Endodermal cell (in vitro differentiated cells): Measurements from ENCODE around the gene ENAM. TPM values are rescaled to one million over a fixed set of nuclear protein-coding genes. Genes with fewer than 3 reads are reported as not detected.

Experiments
- DNase-seq: peaks from one replicate; pipeline ENCODE4 v3.0.0-alpha.2; 2017
- H3K27ac ChIP-seq: 2 replicates; pipeline ENCODE4 v1.5.1; 2013; ENCODE audit warnings: mild to moderate bottlenecking, low read depth, low read length, moderate library complexity
- H3K27me3 ChIP-seq: 2 replicates; pipeline ENCODE4 v1.6.1; 2013; ENCODE audit warnings: mild to moderate bottlenecking, low read length, moderate library complexity; ENCODE audit not compliant: insufficient read depth, control insufficient read depth, poor library complexity, severe bottlenecking
- H3K36me3 ChIP-seq: 2 replicates; pipeline ENCODE4 v1.7.0; 2013; ENCODE audit warnings: mild to moderate bottlenecking, low read length, moderate library complexity; ENCODE audit not compliant: control insufficient read depth, insufficient read depth
- H3K4me1 ChIP-seq: one replicate; pipeline ENCODE4 v1.7.0; 2013; ENCODE audit warnings: low read length; ENCODE audit not compliant: control insufficient read depth, insufficient read depth
- H3K4me3 ChIP-seq: 2 replicates; pipeline ENCODE4 v1.5.1; 2013; ENCODE audit warnings: mild to moderate bottlenecking, low read length, moderate library complexity
- H3K9ac ChIP-seq: 2 replicates; pipeline ENCODE4 v1.6.1; 2013; ENCODE audit warnings: mild to moderate bottlenecking, low read length, moderate library complexity; ENCODE audit not compliant: poor library complexity, severe bottlenecking; ENCODE audit errors: extremely low read depth
- H3K9me3 ChIP-seq: 2 replicates; pipeline ENCODE4 v1.6.1; 2013; ENCODE audit warnings: mild to moderate bottlenecking, low read length, moderate library complexity; ENCODE audit not compliant: control insufficient read depth
- H3K27ac Mint-ChIP-seq: 2 replicates; pipeline ENCODE4 v1.8.0; 2020; ENCODE audit warnings: mixed read lengths
- H3K27me3 Mint-ChIP-seq: 2 replicates; pipeline ENCODE4 v1.8.0; 2021; ENCODE audit warnings: mild to moderate bottlenecking, mixed read lengths; ENCODE audit not compliant: insufficient read depth
- H3K36me3 Mint-ChIP-seq: 2 replicates; pipeline ENCODE4 v1.8.0; 2020; ENCODE audit warnings: low read depth, mixed read lengths
- H3K4me1 Mint-ChIP-seq: 2 replicates; pipeline ENCODE4 v1.8.0; 2020; ENCODE audit warnings: mixed read lengths
- H3K4me3 Mint-ChIP-seq: 2 replicates; pipeline ENCODE4 v1.8.0; 2020; ENCODE audit warnings: mild to moderate bottlenecking, moderate library complexity, mixed read lengths
- H3K9me3 Mint-ChIP-seq: 2 replicates; pipeline ENCODE4 v1.8.0; 2020; ENCODE audit warnings: mild to moderate bottlenecking, mixed read lengths
- CTCF ChIP-seq: fragments of 200-600 bp; sonication (generic); conservative IDR thresholded peaks from 2 replicates; pipeline ENCODE4 v1.5.0; 2021; ENCODE audit warnings: antibody characterized with exemption, mild to moderate bottlenecking
- WGBS, 2 experiments: methylation state at CpG; one replicate each; pipeline versions ENCODE4 v1.1.5 to v1.1.7; 2013; ENCODE audit warnings: missing lambda C conversion rate in 2 of 2, mixed read lengths in 1 of 2; ENCODE audit not compliant: insufficient coverage in 1 of 2, insufficient read length in 1 of 2; 5-methylcytosine and 5-hydroxymethylcytosine counted together
- total RNA-seq, 2 donors: library from RNA; stranded (reverse); fragmentation: NEBNext Ultra II Directional in 1 of 2; extraction: Animal tissue kit (Norgen Biotek cat#: 25700) in 1 of 2; gene quantifications; 2 replicates in 1 of 2; 3 replicates in 1 of 2; pipeline ENCODE4 v1.2.1, GENCODE V29; 2021

ENAM gene
- total RNA-seq, 2 donors from 2014 or later = not detected

- Histone ChIP-seq H3K9me3 (no peaks in the 10 kb centered on the region), H3K4me3 (no peak overlapping the region), H3K27me3 (peaks cover 15% of the 10 kb centered on the region), H3K36me3 (no peaks in the 10 kb centered on the region), H3K9ac (no peak overlapping the region), H3K4me1 (peaks cover 2% of the 10 kb centered on the region), H3K27ac (no peak overlapping the region)
- no peak for DNase-seq
- H3K4me3 Mint-ChIP-seq = no peak overlapping the region
- WGBS, 2 experiments = 95 to 100% methylated on average over 2 of the region's 2 CpGs
- H3K4me1 Mint-ChIP-seq = peaks cover 3% of the 10 kb centered on the region
- H3K9me3 Mint-ChIP-seq = no peaks in the 10 kb centered on the region
- no peaks in the 10 kb centered on the region for H3K36me3 Mint-ChIP-seq
- peaks cover 5% of the 10 kb centered on the region for H3K27me3 Mint-ChIP-seq
- no peak for TF ChIP-seq CTCF
- no peak overlapping the region for H3K27ac Mint-ChIP-seq
Measured at GRCh38 chr4:70671091-70671490, 42.5 kb downstream of the ENAM start.

GRCh38 chr4:70674191-70674590 lies 45.6 kb downstream of the ENAM start:
- Mint-ChIP-seq H3K36me3 (no peaks in the 10 kb centered on the region), H3K9me3 (no peaks in the 10 kb centered on the region), H3K27ac (no peak overlapping the region), H3K27me3 (peaks cover 5% of the 10 kb centered on the region), H3K4me3 (no peak overlapping the region), H3K4me1 (no peaks in the 10 kb centered on the region)
- Histone ChIP-seq H3K4me1 (no peaks in the 10 kb centered on the region), H3K4me3 (no peak overlapping the region), H3K9ac (no peak overlapping the region), H3K9me3 (no peaks in the 10 kb centered on the region), H3K27ac (no peak overlapping the region), H3K36me3 (no peaks in the 10 kb centered on the region), H3K27me3 (peaks cover 15% of the 10 kb centered on the region)
- DNase-seq = no peak
- no peak for TF ChIP-seq CTCF

- H3K4me3 Mint-ChIP-seq = no peak overlapping the region
- no peak for TF ChIP-seq CTCF
- no peaks in the 10 kb centered on the region for H3K4me1 Mint-ChIP-seq
- Histone ChIP-seq H3K27me3 (peaks cover 15% of the 10 kb centered on the region), H3K4me3 (no peak overlapping the region), H3K9ac (no peak overlapping the region), H3K27ac (no peak overlapping the region), H3K9me3 (no peaks in the 10 kb centered on the region), H3K4me1 (no peaks in the 10 kb centered on the region), H3K36me3 (no peaks in the 10 kb centered on the region)
- no peaks in the 10 kb centered on the region for H3K9me3 Mint-ChIP-seq
- H3K36me3 Mint-ChIP-seq = no peaks in the 10 kb centered on the region
- H3K27ac Mint-ChIP-seq = no peak overlapping the region
- DNase-seq = no peak
- WGBS, 2 experiments = 95% methylated on average over 1 of the region's 1 CpG; no CpG with 5 or more reads in 1 of the 2 experiments
- peaks cover 5% of the 10 kb centered on the region for H3K27me3 Mint-ChIP-seq
Measured at GRCh38 chr4:70674731-70675130, 46.2 kb downstream of the ENAM start.
